Panc1 (cell line): ENCODE data around the gene CHRNA1. TPM values are rescaled to one million over a fixed set of nuclear protein-coding genes. Genes with fewer than 3 reads are reported as not detected.

ENCODE experiments used
- ATAC-seq: fragments of 200-7000 bp; cut with Tn5 transposase; 2 replicates; pipeline ENCODE4 v1.9.1; 2020; ENCODE audit warnings: mild to moderate bottlenecking, moderate library complexity
- BruUV-seq: library from RNA; stranded (reverse); fragments of 400-500 nt; replicated peaks from 2 replicates; lab custom pipeline; 2021; lab: Mats Ljungman, UMichigan
- CTCF ChIA-PET: fragments of 300-600 bp; sonication (Branson Sonifier 250); formaldehyde crosslinking; loops from one replicate; lab custom pipeline; 2022; ENCODE audit warnings: antibody characterized with exemption; lab: Charles Lee
- POLR2A ChIA-PET: fragments of 300-600 bp; sonication (Branson Sonifier 250); formaldehyde crosslinking; loops from one replicate; lab custom pipeline; 2022; ENCODE audit warnings: antibody characterized with exemption; lab: Charles Lee
- DNase-seq: peaks from one replicate; pipeline ENCODE4 v3.0.0-alpha.2; 2010; ENCODE audit warnings: low read depth, low spot score
- H3K27ac ChIP-seq: 2 replicates; pipeline ENCODE4 v1.5.1; 2011; ENCODE audit warnings: mild to moderate bottlenecking, low read length, inconsistent platforms
- H3K27me3 ChIP-seq: fragments of 200-500 bp; sonication (Bioruptor generic); 2 replicates; pipeline ENCODE4 v1.6.0; 2014; ENCODE audit warnings: low read length, inconsistent platforms; ENCODE audit not compliant: control insufficient read depth, insufficient read depth
- H3K36me3 ChIP-seq: fragments of 200-500 bp; sonication (Bioruptor generic); 2 replicates; pipeline ENCODE4 v1.5.1; 2014; ENCODE audit warnings: inconsistent platforms, mild to moderate bottlenecking, low read length, moderate library complexity; ENCODE audit not compliant: control insufficient read depth, insufficient read depth
- H3K4me1 ChIP-seq: 2 replicates; pipeline ENCODE4 v1.5.1; 2011; ENCODE audit warnings: inconsistent platforms, mild to moderate bottlenecking, low read length, moderate library complexity; ENCODE audit not compliant: control insufficient read depth, insufficient read depth
- H3K4me3 ChIP-seq, 2 experiments: 2 replicates each; pipeline ENCODE4 v1.5.1; 2011 to 2012; ENCODE audit warnings: low read depth in 2 of 2, low read length in 2 of 2, mild to moderate bottlenecking in 2 of 2, inconsistent platforms in 1 of 2, moderate library complexity in 1 of 2
- H3K9me3 ChIP-seq: fragments of 200-500 bp; sonication (Bioruptor generic); 2 replicates; pipeline ENCODE4 v1.5.1; 2014; ENCODE audit warnings: low read depth, mild to moderate bottlenecking, inconsistent platforms, low read length, moderate library complexity; ENCODE audit not compliant: control insufficient read depth, insufficient read depth
- CTCF ChIP-seq: fragments of 450-650 bp; IDR thresholded peaks from 2 replicates; pipeline ENCODE4 v1.5.1; 2017; ENCODE audit warnings: mild to moderate bottlenecking
- POLR2AphosphoS5 ChIP-seq: IDR thresholded peaks from 2 replicates; pipeline ENCODE4 v1.6.1; 2012; ENCODE audit warnings: mild to moderate bottlenecking, low read depth, low read length, moderate library complexity
- REST ChIP-seq, 2 experiments: IDR thresholded peaks; 2 replicates each; pipeline ENCODE4 v1.6.1; 2011 to 2012; ENCODE audit warnings: low read depth in 2 of 2, control low read depth in 1 of 2, low read length in 1 of 2, mild to moderate bottlenecking in 1 of 2, moderate library complexity in 1 of 2; ENCODE audit not compliant: insufficient read depth in 1 of 2
- SIN3A ChIP-seq: IDR thresholded peaks from 2 replicates; pipeline ENCODE4 v1.6.1; 2012; ENCODE audit warnings: low read depth, mild to moderate bottlenecking, low read length, moderate library complexity, borderline replicate concordance; ENCODE audit not compliant: insufficient read depth
- TCF7L2 ChIP-seq: IDR thresholded peaks from 2 replicates; pipeline ENCODE4 v1.6.1; 2011; ENCODE audit warnings: mild to moderate bottlenecking, low read depth, low read length, inconsistent platforms
- in situ Hi-C: cut with HindIII; loops from 2 replicates; pipeline ENCODE4 v1.10.0; 2016; ENCODE audit warnings: low sequenced_read_pairs, low pct_unique_long_range_greater_than_20kb
- intact Hi-C: fragments of 100-400 bp; cut with micrococcal nuclease; formaldehyde crosslinking; loops from one replicate; pipeline ENCODE4 v1.10.0; 2022; ENCODE audit not compliant: unreplicated experiment
- total RNA-seq: library from RNA; stranded (reverse); gene quantifications from one replicate; pipeline ENCODE4 v1.2.1, GENCODE V29; 2021; ENCODE audit not compliant: unreplicated experiment

The CHRNA1 gene
- total RNA-seq, 1 experiment from 2014 or later = not detected

DNA sequence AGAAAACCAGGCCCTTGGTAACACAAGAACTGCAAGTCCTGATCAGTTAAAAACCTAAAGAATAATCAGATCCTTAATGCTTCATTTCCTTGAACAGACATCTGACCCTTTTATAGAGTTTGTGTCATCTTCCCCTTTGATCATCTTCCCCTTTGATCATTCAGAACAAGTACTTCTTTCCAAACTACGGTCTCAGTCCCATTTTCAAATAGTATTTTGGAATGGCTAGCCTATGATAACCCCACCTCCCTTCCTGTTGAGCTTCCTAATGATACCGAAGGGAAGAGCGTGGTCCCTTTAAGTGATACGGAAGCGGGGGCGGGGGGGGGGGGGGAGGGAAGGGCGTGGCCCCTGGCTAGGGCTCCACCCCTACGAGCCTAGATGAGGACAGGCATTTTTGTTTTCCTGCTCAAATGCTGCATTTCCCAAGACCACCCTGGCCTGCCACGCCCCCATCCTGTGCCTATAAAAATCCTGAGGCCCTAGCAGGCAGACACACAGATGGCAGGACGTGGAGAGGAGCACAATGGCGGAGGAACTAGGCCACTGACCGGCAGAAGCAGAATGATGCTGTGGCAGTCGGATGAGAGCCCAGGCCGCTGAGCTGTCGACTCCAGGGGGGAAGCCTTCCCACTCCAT is 24.1 kb upstream of the CHRNA1 start:
- no TSS peak for BruUV-seq
- ChIA-PET CTCF (no interaction called here), POLR2A (no interaction called here)
- Histone ChIP-seq H3K36me3 (no peaks in the 10 kb centered on the region), H3K9me3 (no peaks in the 10 kb centered on the region), H3K27me3 (no peaks in the 10 kb centered on the region), H3K4me3 (no peak overlapping the region), H3K4me1 (no peaks in the 10 kb centered on the region), H3K27ac (no peak overlapping the region)
- no peak for TF ChIP-seq SIN3A
- TF ChIP-seq REST (IDR thresholded peaks at IDR 0.05; ENCODE audit: insufficient read depth in 1 of 2, low read depth in 2 of 2, low read length in 1 of 2) = no peak
- no peak for TF ChIP-seq TCF7L2
- TF ChIP-seq CTCF = no peak
- TF ChIP-seq POLR2AphosphoS5 = no peak
- in situ Hi-C loops (loop anchor here (25.0 kb wide), 1 partner anchor 174 kb away; no protein-coding TSS in a partner anchor), intact Hi-C loops (no loop called here)
- no peak for ATAC-seq
- DNase-seq = no peak

DNA sequence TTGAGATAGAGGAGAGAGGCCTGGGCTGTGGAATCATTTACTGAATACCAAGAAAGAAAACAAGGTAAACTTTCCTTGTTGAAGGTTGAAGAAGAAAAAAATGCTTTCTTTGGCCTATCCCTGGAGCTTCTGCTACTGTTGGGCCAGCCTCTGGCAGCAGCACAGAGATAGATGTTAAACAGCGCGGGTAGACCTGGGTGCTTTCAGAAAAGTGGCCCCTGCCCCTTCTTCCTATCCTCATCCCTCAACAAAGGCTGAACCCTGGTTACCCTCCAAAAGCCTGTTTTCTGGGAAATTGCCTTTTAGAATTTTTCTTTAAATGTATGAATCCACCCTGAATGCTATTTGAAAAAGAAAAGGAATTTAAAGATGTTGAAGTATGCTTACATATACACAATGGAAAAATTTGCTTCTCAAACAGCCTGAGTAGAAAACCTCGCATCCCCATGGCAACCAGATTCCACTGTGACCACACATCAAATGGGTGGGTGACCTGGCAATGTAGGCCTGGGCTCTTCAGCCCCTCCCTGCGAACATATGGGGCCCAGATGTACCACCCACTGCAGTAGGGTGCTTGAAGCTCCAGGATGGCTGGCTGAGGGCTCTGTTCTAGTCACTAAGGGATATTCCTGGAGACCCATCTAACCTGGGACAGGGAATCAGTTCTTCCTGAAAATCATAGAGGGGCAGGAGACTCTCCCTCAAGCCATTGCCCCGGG is 23.4 kb upstream of the CHRNA1 start:
- intact Hi-C loops (no loop called here), in situ Hi-C loops (loop anchor here (25.0 kb wide), 1 partner anchor 175 kb away; no protein-coding TSS in a partner anchor)
- ATAC-seq (no peak), DNase-seq (no peak)
- CTCF ChIA-PET = no interaction called here
- no peaks in the 10 kb centered on the region for H3K4me1 ChIP-seq
- H3K4me3 ChIP-seq = no peak overlapping the region
- H3K27me3 ChIP-seq = no peaks in the 10 kb centered on the region
- no peak overlapping the region for H3K27ac ChIP-seq
- no peak for TF ChIP-seq POLR2AphosphoS5
- TF ChIP-seq REST (IDR thresholded peaks at IDR 0.05; ENCODE audit: insufficient read depth in 1 of 2, low read depth in 2 of 2, low read length in 1 of 2) = no peak
- no peak for TF ChIP-seq TCF7L2
- TF ChIP-seq CTCF = no peak
- no peak for TF ChIP-seq SIN3A
- no peaks in the 10 kb centered on the region for H3K36me3 ChIP-seq
- no peaks in the 10 kb centered on the region for H3K9me3 ChIP-seq
- POLR2A ChIA-PET = no interaction called here
- BruUV-seq = no TSS peak
